RKO (cell line): Measurements from ENCODE around the gene MAGOH.
A peak's percentile ranks its signal among the peaks of the same experiment; 100 is the strongest.
"Not testable (repeated sequence)": the region's sequence is repeated elsewhere in the genome, so short reads cannot be mapped to it uniquely, and the experiment has no call there.

Source experiments
- DNase-seq: peaks from one replicate; pipeline ENCODE4 v3.0.0-alpha.2; 2016; ENCODE audit warnings: low spot score

Gene MAGOH

DNA sequence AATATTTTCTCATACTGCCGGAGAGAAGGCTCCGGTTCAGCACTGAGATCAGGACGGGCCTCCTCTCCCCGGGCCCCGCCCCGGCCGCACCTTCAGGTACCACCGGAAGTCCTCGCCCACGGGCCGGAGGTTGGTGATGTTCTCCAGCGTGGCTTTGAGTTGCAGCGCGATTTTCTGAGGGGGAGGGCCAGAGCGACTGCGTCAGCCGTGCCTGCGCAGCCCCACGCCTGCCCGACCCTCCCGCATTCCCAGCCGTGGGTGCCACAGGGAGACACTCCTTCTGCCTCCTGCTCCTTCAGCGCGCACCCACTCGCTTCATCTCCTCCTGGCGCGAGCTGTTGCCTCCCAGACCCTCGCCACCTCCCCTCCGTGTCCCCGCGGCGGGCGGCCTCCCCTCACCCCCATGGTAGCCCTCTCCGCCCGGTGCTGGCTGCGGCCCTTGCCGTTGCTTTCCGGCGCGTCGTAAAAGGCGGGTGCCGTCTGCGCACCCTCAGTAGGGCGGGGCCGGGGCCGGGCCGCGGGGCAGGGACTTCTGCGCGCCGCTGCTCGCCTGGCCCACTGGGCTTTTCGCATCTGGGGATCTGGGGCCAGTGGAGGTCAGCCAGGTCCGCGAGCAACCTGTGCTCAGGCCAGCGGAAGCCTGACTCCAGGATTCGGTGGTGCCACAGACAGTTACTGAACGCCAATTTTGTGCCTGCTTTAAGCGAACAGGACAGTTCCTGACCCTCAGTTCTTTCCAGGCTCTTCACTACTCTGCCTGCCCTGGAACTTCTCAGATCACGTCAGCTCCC is 18.0 kb downstream of the MAGOH start, which contains the start of gene CZIB:
CZIB (minus strand) TSS at position 464 of the 791 bp plus-strand sequence; CDS start at position 405, 59 bp downstream.
- DNase-seq = peak; percentile 94

DNA sequence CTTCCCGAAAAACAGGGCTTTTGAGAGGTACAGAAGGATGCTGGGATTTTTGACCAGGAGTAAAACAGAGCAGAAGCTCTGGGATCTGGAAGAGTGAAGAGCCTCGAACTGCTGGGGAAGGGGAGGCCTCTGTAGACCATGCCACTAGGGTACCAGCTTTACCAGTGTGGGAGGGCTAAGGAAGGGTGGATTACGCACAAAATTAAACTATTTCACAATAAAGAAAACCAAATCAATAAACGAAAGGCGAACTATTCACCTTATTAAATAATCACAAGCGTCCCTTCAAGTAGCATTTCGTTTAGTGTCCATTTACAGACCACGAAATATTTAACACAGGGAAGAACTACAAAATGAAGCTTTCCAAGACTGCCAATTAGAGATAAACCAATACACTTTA is 18.6 kb downstream of the MAGOH start:
- no peak for DNase-seq

DNA sequence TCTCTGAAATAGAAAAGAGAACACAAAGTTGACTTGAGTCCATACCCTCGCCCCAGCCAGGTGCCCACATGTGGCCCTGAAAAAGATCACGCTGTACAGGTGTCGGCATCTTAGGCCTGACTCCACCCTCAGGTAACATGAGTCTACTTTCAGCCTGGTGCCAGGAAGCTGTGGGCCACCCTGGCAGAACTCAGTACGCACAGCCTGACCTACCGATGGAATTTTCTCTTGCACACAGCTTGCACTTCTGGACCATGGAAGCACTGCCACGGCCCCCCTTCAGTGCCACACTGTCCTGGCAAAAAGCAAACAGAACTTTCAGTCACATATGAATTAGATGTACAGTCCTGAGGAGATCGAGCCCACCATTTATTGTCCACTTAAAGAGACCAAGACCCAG is 20.1 kb downstream of the MAGOH start:
- DNase-seq = no peak

DNA sequence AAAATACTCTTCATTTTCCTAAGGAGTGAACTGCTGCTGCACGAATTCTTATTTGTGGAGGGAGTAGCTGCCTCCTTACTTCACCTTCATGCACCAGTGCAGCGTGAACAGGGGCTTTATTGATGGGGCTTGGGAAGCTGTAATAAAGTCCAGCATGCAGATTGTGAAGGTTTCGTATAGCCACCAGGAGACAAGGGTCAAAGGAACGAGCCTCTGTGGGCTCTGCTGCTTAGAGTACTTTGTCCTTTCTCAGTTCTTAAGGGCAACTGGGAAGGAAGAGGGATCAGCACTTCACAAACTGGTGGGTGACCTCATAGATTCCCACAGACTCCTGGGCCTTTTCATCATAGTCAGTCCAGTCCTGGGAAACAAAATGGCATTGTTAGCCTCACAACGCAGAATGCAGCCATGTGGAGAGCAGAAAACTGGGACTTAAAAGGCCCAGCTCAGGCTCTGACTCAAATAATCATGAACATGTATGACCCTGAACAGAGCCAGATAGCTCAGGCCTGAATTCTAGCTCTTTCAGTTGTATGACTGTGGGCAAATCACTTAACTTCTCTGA is 23.9 kb downstream of the MAGOH start:
- DNase-seq = no peak

DNA sequence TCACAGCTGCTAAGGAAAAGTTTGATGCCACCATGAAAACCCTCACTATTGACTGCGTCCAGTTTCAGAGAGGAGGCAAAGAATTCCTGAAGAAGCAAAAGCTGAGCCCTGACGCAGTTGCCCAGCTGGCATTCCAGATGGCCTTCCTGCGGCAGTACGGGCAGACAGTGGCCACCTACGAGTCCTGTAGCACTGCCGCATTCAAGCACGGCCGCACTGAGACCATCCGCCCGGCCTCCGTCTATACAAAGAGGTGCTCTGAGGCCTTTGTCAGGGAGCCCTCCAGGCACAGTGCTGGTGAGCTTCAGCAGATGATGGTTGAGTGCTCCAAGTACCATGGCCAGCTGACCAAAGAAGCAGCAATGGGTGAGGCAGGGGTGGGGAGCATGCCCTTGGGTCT is 27.4 kb downstream of the MAGOH start:
- no peak for DNase-seq

DNA sequence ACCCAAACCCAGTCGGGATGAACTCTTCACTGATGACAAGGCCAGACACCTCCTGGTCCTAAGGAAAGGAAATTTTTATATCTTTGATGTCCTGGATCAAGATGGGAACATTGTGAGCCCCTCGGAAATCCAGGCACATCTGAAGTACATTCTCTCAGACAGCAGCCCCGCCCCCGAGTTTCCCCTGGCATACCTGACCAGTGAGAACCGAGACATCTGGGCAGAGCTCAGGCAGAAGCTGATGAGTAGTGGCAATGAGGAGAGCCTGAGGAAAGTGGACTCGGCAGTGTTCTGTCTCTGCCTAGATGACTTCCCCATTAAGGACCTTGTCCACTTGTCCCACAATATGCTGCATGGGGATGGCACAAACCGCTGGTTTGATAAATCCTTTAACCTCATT is 28.0 kb downstream of the MAGOH start:
- no peak for DNase-seq

DNA sequence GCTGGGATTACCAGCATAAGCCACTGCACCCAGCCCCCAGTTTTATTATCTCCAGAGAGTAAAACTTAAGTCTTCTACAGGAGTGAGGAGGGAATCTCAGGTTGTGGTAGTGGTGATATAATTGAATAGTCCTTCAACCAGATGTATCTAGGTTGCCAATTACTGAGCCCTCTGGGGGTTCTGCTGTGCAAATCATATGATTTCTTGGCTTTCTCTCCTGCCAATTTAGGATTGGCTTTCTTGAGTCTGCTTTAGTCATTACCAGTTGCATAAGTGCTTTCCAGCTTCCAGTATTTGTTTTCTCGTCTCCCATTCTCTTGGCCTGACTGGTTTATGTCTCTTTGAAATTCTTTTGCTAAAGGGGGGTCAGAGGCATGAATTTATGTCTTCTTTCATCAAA is 30.6 kb downstream of the MAGOH start:
- no peak for DNase-seq

DNA sequence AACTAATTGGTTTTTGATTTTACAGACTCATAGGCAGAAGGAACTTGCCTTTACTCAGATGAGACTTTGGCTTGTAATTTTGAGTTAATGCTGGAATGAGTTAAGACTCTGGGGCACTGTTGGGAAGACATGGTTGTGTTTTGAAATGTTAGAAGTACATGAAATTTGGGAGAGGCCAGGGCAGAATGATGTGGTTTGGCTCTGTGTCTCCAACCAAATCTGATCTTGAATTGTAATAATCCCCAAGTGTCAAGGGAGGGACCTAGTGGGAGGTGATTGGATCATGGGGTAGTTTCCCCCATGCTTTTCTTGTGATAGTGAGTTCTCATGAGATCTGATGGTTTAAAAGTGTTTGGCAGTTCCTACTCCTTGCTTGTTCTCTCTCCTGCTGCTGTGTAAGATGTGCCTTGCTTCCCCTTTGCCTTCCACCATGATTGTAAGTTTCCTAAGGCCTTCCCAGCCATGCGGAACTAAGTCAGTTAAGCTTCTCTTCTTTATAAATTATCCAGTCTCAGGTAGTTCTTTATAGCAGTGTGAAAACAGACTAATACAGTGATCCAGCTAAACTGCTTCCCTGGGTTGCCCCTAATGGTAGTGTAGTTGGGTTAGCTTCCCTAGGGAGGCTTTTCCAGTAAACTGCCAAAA is 31.5 kb downstream of the MAGOH start:
- no peak for DNase-seq

DNA sequence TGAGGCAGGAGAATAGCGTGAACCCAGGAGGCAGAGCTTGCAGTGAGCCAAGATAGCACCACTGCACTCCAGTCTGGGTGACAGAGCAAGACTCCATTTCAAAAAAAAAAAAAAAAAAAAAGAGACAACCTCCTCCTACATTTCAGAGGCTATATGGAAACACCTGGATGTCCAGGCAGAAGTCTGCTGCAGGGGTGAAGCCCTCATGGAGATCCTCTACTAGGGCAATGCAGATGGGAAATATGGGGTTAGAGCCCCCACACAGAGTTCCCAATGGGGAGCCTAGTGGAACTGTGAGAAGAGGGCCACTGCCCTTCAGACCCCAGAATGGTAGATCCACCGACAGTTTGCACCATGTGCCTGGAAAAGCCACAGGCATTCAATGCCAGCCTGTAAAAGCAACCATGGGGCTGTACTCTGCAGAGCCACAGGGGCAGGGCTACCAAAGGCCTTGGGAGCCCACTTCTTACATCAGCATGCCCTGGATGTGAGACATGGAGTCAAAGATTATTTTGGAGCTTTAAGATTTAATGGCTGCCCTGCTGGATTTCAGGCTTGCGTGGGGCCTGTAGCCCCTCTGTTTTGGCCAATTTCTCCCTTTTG is 32.1 kb downstream of the MAGOH start:
- DNase-seq = not testable (repeated sequence)

DNA sequence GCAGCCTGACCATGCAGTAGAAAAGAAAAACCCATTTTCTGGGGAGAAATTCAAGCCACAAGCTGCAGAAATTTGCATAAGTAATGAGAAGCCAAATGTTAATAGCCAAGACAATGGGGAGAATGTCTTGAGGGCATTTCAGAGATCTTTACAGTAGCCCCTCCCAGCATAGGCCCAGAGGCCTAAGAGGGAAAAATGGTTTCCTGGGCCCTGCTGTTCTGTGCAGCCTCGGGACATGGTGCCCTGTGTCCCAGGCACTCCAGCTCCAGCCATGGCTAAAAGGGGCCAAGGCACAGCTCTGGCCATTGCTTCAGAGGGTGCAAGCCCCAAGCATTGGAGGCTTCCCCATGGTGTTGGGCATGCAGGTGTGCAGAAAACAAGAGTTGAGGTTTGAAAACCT is 32.8 kb downstream of the MAGOH start:
- not testable (repeated sequence) for DNase-seq

DNA sequence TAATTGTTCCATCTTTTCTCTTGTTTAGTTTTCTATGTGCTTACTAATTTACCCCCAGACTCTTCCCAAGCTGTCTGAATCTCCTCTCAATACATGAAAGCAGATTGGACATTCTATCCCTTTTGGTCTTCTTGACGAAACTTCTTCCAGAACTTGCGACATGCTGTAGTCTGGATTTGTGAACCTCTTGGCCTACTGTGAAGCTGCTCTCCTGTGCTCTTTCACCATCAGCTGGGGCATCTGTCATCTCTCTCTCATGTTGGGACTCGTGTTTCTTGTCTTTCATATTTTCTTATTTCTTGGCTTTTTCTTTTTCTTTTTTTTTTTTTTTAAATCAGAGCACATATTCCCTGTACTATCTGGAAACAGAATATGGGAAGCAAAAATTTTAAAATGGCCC is 34.9 kb downstream of the MAGOH start:
- DNase-seq = no peak

DNA sequence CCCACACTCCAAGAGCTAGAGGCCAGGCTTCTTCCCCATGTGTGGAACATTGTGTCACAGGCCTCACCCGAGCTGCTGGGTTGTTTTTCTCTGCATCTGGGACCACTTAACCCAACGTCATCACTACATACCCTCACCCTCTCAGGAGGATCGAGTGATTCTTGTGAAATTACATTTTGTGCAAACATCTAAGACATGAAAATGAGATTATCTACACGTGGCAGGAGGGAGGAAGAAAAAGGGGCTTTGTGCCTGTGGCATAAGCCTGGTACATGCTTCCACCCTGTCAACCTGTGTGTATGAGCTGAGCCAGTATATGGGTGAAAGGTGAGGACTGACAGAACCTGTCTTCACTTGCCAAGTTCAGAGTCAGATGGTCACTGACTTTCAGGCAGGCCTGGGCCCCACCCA is 40.1 kb downstream of the MAGOH start:
- no peak for DNase-seq

DNA sequence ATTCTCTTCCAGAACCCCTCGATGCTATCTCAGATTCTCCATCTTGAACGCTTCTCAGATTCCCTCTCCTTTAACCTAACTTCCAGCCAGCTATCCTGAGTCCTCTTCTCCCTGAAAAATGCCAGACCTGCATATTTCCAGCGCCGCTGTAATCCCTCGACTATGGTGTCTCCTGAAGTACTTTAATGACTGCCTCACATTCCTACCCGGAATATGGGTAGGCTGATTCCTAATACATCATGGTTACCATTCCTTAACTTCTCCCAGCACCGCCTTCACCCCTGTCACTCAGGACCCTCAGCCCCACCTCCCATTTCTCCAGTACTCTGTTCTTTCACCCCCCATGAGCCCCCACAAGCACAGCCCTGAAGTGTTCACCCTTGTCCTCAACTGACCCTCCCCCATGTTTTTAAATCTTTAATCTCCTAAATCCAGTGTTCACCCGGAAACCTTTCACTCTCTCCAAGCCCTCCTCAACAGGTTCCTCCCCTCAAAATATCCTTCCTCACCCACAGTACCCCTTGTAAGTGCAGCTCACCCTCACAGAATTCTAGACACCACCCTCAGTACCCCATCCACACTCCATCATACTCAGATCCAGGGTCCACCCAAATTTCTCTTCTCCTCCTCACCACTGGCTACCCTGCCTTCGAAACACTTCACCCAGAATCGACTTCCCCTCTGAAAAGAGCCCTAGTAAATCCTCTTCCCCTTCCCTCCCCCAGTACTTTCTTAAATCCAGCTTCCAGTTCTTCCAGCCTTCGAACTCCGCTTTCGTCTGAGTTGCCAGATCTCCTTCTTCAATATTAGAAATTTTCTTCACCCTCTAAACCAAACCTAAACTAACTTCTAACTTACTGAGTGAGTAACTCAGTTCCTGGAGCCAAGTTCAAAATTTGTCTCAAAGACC is 40.8 kb downstream of the MAGOH start:
- peak; percentile 18 for DNase-seq

DNA sequence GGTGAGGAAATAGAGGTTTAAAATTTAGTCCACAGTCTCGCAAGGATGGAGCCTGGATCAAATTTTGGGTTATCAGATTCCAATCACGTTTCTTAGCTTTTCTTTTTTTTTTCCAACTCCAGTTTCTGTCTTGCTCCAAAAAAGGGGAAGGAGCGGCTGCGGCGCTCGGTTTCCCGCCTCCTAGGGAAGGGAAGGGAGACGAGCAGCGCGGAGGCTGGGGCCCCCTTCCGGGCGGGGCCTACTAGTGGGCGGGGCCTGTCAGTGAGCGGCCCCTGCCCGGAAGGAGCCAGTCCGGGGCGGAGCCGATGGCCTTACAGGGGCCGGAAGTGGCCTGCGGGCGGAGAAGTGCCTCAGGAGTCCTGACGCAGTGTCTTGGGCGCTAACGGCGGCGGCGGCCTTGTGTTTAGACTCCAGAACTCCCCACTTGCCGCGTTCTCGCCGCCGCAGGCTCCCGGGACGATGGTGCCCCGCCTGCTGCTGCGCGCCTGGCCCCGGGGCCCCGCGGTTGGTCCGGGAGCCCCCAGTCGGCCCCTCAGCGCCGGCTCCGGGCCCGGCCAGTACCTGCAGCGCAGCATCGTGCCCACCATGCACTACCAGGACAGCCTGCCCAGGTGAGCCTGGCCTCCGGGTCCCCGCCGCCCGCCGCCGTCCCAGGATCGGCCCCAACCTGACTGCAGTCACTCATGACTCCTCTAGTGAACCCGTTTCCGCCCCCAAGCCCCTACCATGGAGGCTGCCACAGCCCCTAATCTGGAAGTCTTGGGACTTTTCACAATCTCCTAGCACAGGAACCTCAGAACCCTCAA is 41.6 kb downstream of the MAGOH start, which contains the start of gene CPT2:
CPT2 (plus strand) TSS at position 340 of the 806 bp plus-strand sequence; CDS start at position 460, 120 bp downstream.
- DNase-seq = peak; percentile 96

DNA sequence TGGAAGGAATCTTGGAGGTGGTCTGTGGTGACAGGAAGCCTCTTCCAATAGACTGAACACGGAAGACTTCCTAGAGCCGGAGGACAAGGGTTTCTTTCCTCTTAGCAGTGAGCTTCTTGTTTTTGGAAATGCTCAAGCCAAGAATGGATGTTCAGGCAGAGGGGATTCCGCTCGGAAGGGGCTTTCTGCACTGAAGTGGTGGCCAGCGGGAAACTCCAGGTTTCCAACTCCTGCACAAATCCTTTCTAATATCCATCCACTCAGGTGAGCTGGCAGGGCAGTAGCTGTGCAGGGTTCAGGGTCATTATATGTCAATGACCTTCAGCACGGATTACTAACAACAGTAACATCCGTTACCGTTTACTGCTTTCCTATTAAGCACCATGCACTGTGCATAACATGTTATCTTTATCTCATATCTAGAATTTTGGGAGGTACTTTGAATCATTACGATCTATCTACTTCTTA is 42.3 kb downstream of the MAGOH start:
- no peak for DNase-seq

DNA sequence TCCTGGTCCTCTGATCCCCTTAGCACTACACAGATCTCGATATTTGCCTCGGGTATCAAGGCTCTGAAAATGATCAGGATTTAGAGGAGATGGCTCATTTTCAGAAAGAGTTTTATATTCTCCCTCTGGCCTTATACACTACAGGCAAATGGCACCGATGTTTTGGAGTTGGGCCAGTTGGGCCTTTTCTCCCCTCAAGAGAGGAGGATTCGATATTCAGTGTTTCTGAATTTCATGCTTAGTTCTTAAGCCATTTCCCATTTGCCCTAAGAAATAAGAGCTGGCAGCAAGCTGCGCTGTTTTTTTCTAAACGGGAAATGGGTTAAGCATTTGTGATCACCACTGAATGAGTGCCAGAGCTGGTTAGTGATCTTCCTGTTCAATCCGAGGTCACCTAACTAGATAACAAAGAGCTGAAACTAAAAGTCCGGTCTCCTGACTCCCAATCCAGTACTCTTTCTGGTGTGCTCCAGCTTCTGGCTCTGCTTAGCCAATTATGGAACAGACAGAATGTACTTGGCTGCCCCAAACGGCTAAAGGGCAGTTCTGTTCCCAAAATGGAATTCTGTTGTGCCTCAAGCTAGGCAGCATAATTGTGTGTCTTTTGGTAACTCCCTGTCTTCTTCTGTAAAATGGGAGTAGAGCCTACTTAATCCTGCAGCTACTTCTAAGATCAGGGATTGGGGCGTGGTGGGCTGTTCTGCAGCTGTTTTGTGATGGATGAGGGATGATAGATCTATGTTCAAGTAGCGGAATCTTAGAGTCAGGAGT is 42.9 kb downstream of the MAGOH start:
- no peak for DNase-seq

DNA sequence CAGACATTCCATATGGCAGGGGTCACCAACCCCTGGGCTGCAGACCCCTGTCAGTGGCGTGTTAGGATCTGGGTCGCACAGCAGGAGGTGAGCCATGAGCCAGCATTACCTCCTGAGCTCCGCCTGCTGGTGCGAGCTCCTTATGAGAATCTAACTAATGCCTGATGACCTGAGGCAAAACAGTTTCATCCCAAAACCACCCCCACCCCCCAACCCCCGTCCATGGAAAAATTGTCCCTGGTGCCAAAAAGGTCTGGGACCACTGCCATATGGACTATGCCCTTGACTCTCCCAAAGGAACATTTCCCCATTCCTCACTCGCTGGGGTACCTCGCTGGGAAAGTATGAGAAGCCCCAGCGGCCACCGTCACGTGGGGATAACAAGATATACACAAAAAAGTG is 48.1 kb downstream of the MAGOH start:
- no peak for DNase-seq

DNA sequence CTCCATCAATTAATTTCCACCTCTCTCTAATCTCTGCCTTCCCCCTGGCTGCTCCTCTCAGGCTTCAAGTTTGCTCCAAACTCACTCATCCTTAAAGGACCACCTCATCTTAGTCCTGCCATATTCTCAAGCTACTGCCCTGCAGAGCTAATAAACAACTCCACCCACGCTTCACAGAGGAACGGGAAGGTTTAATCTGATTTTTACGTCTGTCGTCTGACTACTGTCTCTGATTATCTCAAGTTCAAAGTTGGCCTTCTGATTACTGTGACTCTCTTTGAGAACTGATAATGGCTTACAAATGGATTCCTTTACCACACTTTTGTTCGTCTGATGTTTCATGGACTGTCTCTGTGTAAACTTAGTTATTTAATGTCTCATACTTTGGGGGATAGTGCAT is 49.3 kb downstream of the MAGOH start:
- no peak for DNase-seq

DNA sequence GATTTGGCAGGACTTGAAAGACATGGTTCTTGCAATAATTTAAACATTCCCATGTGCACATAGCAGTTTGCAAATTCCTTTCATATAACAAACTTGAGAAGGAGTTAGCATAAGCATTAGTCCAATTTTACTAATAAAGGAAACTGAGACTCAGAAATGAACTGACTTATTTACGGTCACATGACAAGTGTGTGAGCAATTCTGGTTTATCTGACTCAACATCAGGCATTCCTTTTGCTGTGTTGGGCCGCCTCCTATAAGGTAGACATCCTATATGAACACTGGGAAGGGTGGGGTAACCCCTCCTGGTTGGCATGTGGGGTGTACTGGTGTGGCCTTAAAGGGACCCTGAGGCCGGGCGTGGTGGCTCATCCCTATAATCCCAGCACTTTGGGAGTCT is 50.2 kb downstream of the MAGOH start:
- DNase-seq = peak; percentile 25

DNA sequence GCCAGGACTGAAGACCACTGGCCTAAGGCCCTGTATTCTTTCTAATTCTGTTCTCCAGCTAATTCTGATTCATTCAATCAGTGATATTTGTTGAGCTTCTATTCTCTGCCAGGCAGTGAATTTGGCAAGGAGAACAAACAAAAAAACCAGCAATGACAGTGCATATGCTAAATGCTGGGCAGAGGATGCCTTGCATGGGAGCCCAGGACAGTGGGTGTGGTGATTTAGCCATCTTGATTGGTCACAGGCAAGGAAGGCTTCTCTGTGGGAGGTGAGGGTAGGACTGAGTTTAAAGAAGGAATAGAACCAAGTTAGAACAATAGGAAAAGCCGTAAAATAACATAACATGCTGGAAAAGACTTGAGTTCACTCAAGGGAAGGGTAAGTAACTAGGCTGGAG is 50.9 kb downstream of the MAGOH start:
- DNase-seq = no peak
